ENCODE data around the gene IKZF2. TPM values are rescaled to one million over a fixed set of nuclear protein-coding genes. Genes with fewer than 3 reads are reported as not detected.

The IKZF2 gene
- total and polyA plus RNA-seq, 2 experiments from 2014 or later: 2.6 to 10.1 TPM

DNA sequence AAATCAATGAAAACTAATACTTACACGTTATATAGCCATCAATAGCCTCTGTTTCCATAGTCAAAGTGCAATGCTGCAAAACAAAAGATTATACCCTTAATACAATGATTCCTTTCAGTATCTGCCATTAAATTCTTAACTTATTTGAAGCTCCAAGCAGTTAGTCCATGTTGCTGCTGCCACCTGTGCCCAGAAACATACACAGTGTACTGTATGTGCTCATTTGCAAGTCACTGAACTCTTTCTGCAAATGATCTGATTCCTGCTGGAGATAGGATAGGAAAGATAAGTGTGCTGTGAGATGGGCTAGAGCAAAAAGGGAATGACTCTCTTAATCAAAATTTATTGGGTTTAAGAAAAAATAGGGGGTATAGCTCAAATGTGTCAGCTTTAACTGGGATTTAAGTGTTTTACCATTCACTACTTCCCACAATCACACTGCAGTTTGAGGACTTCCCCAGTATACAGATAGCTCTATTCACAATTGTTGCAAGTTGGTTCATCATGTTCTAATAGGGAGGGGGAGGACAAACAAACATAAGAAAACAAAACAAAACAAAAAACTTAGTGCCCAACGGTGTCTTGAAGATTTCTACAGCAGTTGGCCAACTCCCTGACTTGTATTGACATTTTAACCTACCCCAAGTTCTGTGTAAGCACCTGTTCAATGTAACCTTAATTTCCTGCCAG lies 2.7 kb downstream of the IKZF2 start:
- Histone ChIP-seq H3F3A (replicated peaks; ENCODE audit: low read depth) (no peaks in the 10 kb centered on the region), H2AFZ (no peak overlapping the region), H4K20me1 (replicated peaks; ENCODE audit: insufficient read depth) (no peaks in the 10 kb centered on the region), H3K27me3 (ENCODE audit: insufficient read depth) (peaks cover 9% of the 10 kb centered on the region), H3K27ac (ENCODE audit: low read depth) (no peak overlapping the region), H3K4me3 (peak overlapping the region; percentile 66; the same call in 1 of the 2 replicates), H3K4me2 (peak overlapping the region; percentile 83), H3K9me2 (ENCODE audit: insufficient read depth) (no peaks in the 10 kb centered on the region), H3K36me3 (ENCODE audit: insufficient read depth) (no peaks in the 10 kb centered on the region), H3K79me2 (replicated peaks; ENCODE audit: insufficient read depth) (no peaks in the 10 kb centered on the region), H3K4me1 (ENCODE audit: insufficient read depth) (peaks cover 17% of the 10 kb centered on the region)
- peak overlapping the region; percentile 95 for H3K4me3 Mint-ChIP-seq
- peaks cover 23% of the 10 kb centered on the region for H3K4me1 Mint-ChIP-seq
- no peak for ATAC-seq
- TF ChIP-seq, protein P1, sequence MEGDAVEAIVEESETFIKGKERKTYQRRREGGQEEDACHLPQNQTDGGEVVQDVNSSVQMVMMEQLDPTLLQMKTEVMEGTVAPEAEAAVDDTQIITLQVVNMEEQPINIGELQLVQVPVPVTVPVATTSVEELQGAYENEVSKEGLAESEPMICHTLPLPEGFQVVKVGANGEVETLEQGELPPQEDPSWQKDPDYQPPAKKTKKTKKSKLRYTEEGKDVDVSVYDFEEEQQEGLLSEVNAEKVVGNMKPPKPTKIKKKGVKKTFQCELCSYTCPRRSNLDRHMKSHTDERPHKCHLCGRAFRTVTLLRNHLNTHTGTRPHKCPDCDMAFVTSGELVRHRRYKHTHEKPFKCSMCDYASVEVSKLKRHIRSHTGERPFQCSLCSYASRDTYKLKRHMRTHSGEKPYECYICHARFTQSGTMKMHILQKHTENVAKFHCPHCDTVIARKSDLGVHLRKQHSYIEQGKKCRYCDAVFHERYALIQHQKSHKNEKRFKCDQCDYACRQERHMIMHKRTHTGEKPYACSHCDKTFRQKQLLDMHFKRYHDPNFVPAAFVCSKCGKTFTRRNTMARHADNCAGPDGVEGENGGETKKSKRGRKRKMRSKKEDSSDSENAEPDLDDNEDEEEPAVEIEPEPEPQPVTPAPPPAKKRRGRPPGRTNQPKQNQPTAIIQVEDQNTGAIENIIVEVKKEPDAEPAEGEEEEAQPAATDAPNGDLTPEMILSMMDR (conservative IDR thresholded peaks at IDR 0.05; ENCODE audit: low read depth in 2 of 2): no peak
- TF ChIP-seq EZH2 (IDR thresholded peaks at IDR 0.05; ENCODE audit: low read depth, unreplicated experiment) (no peak), ZNF331 (CRISPR knock-in tag; IDR thresholded peaks at IDR 0.05; ENCODE audit: low read depth) (no peak), NANOG (IDR thresholded peaks at IDR 0.05; ENCODE audit: borderline replicate concordance) (no peak), POLR2AphosphoS5 (IDR thresholded peaks at IDR 0.05; ENCODE audit: low read depth) (no peak), STAT1 (IDR thresholded peaks at IDR 0.05; ENCODE audit: unreplicated experiment) (no peak), JUNB (IDR thresholded peaks at IDR 0.05; ENCODE audit: unreplicated experiment) (no peak), ZNF114 (CRISPR knock-in tag; IDR thresholded peaks at IDR 0.05) (no peak), CREB1 (CRISPR knock-in tag; IDR thresholded peaks at IDR 0.05; ENCODE audit: low read depth) (no peak), EZH2phosphoT487 (IDR thresholded peaks at IDR 0.05; ENCODE audit: unreplicated experiment) (no peak)
- TF ChIP-seq, protein P2, sequence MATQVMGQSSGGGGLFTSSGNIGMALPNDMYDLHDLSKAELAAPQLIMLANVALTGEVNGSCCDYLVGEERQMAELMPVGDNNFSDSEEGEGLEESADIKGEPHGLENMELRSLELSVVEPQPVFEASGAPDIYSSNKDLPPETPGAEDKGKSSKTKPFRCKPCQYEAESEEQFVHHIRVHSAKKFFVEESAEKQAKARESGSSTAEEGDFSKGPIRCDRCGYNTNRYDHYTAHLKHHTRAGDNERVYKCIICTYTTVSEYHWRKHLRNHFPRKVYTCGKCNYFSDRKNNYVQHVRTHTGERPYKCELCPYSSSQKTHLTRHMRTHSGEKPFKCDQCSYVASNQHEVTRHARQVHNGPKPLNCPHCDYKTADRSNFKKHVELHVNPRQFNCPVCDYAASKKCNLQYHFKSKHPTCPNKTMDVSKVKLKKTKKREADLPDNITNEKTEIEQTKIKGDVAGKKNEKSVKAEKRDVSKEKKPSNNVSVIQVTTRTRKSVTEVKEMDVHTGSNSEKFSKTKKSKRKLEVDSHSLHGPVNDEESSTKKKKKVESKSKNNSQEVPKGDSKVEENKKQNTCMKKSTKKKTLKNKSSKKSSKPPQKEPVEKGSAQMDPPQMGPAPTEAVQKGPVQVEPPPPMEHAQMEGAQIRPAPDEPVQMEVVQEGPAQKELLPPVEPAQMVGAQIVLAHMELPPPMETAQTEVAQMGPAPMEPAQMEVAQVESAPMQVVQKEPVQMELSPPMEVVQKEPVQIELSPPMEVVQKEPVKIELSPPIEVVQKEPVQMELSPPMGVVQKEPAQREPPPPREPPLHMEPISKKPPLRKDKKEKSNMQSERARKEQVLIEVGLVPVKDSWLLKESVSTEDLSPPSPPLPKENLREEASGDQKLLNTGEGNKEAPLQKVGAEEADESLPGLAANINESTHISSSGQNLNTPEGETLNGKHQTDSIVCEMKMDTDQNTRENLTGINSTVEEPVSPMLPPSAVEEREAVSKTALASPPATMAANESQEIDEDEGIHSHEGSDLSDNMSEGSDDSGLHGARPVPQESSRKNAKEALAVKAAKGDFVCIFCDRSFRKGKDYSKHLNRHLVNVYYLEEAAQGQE (IDR thresholded peaks at IDR 0.05; ENCODE audit: unreplicated experiment): no peak
- TF ChIP-seq, protein P3, sequence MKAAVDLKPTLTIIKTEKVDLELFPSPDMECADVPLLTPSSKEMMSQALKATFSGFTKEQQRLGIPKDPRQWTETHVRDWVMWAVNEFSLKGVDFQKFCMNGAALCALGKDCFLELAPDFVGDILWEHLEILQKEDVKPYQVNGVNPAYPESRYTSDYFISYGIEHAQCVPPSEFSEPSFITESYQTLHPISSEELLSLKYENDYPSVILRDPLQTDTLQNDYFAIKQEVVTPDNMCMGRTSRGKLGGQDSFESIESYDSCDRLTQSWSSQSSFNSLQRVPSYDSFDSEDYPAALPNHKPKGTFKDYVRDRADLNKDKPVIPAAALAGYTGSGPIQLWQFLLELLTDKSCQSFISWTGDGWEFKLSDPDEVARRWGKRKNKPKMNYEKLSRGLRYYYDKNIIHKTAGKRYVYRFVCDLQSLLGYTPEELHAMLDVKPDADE (IDR thresholded peaks at IDR 0.05): no peak
- TF ChIP-seq, protein P4, sequence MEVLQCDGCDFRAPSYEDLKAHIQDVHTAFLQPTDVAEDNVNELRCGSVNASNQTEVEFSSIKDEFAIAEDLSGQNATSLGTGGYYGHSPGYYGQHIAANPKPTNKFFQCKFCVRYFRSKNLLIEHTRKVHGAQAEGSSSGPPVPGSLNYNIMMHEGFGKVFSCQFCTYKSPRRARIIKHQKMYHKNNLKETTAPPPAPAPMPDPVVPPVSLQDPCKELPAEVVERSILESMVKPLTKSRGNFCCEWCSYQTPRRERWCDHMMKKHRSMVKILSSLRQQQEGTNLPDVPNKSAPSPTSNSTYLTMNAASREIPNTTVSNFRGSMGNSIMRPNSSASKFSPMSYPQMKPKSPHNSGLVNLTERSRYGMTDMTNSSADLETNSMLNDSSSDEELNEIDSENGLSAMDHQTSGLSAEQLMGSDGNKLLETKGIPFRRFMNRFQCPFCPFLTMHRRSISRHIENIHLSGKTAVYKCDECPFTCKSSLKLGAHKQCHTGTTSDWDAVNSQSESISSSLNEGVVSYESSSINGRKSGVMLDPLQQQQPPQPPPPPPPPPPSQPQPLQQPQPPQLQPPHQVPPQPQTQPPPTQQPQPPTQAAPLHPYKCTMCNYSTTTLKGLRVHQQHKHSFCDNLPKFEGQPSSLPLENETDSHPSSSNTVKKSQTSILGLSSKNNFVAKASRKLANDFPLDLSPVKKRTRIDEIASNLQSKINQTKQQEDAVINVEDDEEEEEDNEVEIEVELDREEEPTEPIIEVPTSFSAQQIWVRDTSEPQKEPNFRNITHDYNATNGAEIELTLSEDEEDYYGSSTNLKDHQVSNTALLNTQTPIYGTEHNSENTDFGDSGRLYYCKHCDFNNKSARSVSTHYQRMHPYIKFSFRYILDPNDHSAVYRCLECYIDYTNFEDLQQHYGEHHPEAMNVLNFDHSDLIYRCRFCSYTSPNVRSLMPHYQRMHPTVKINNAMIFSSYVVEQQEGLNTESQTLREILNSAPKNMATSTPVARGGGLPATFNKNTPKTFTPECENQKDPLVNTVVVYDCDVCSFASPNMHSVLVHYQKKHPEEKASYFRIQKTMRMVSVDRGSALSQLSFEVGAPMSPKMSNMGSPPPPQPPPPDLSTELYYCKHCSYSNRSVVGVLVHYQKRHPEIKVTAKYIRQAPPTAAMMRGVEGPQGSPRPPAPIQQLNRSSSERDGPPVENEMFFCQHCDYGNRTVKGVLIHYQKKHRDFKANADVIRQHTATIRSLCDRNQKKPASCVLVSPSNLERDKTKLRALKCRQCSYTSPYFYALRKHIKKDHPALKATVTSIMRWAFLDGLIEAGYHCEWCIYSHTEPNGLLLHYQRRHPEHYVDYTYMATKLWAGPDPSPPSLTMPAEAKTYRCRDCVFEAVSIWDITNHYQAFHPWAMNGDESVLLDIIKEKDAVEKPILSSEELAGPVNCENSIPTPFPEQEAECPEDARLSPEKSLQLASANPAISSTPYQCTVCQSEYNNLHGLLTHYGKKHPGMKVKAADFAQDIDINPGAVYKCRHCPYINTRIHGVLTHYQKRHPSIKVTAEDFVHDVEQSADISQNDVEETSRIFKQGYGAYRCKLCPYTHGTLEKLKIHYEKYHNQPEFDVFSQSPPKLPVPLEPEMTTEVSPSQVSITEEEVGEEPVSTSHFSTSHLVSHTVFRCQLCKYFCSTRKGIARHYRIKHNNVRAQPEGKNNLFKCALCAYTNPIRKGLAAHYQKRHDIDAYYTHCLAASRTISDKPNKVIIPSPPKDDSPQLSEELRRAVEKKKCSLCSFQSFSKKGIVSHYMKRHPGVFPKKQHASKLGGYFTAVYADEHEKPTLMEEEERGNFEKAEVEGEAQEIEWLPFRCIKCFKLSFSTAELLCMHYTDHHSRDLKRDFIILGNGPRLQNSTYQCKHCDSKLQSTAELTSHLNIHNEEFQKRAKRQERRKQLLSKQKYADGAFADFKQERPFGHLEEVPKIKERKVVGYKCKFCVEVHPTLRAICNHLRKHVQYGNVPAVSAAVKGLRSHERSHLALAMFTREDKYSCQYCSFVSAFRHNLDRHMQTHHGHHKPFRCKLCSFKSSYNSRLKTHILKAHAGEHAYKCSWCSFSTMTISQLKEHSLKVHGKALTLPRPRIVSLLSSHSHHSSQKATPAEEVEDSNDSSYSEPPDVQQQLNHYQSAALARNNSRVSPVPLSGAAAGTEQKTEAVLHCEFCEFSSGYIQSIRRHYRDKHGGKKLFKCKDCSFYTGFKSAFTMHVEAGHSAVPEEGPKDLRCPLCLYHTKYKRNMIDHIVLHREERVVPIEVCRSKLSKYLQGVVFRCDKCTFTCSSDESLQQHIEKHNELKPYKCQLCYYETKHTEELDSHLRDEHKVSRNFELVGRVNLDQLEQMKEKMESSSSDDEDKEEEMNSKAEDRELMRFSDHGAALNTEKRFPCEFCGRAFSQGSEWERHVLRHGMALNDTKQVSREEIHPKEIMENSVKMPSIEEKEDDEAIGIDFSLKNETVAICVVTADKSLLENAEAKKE (CRISPR knock-in tag; IDR thresholded peaks at IDR 0.05): no peak
- peaks cover 3% of the 10 kb centered on the region for H3K27me3 Mint-ChIP-seq (ENCODE audit: insufficient read depth, low read depth, poor library complexity)
- no peaks in the 10 kb centered on the region for H3K9me3 Mint-ChIP-seq
- no peak overlapping the region for H3K27ac Mint-ChIP-seq
- H3K36me3 Mint-ChIP-seq (ENCODE audit: low read depth): no peaks in the 10 kb centered on the region
- no peak for DNase-seq (ENCODE audit: low spot score)
